NCI-H1105 (cell line): ENCODE data around the gene COL16A1.
"Not testable (repeated sequence)": the region's sequence is repeated elsewhere in the genome, so short reads cannot be mapped to it uniquely, and the experiment has no call there.

ENCODE experiments used
- DNase-seq: peaks from one replicate; lab custom pipeline; 2025; lab: John Stamatoyannopoulos, UW

The COL16A1 gene

DNA sequence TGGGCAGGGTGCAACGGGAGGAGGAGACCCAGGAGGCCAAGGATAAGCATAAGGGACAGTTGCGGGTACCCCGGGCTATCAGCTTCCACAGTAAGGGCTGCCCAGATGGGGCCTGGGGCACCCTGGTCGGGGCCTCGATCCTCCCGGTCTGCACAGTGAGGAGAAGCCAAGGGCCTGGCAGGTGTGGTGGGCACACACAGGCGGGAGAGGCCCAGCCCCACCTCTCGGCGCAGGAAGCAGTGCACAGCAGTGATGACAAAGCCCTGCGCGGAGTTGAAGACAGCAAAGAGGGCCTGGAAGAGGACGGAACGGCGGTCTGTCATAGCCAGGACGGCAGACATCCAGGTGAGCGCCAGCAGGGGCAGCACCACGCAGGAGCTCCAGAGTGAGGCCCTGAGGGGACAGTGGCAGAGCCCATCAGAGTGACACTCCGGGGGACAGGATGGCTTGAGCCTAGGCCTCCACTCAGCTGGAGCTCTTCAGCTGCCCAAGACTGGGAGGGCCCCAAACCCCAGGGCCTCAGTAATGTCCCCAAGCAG is 29.0 kb upstream of the COL16A1 start:
- DNase-seq, result no peak

GRCh38 chr1:31732343-31732742 is 28.5 kb upstream of the COL16A1 start:
- no peak for DNase-seq

DNA sequence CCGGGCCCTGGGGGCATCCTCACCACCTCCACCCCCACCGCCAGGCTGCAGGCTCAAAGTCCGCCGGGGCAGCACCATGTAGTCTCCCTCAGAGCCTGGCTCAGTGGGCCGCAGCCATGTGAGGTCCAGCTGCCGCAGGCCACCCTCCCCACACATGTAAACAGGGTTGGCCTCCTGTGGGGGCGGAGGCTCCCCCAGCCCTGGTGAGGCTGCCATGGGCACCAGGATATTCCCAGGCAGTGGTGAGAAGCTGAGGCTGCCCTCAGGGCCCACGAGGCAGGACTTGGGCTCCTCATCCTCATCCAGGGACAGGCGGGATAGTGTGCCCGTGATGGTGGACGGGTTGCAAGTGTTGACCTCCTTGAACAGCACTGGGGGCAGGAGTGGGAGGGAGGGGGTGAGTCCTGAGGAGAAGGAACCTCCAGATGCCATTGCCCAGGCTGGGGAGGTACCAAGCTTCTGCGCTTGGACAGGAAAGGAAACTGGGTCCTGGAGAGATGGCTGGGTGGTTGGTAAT is 27.3 kb upstream of the COL16A1 start:
- DNase-seq, result no peak

GRCh38 chr1:31730336-31731048 is 26.7 kb upstream of the COL16A1 start:
- no peak for DNase-seq

- DNase-seq, result no peak
Observed at GRCh38 chr1:31727849-31728248, 24.0 kb upstream of the COL16A1 start.

DNA sequence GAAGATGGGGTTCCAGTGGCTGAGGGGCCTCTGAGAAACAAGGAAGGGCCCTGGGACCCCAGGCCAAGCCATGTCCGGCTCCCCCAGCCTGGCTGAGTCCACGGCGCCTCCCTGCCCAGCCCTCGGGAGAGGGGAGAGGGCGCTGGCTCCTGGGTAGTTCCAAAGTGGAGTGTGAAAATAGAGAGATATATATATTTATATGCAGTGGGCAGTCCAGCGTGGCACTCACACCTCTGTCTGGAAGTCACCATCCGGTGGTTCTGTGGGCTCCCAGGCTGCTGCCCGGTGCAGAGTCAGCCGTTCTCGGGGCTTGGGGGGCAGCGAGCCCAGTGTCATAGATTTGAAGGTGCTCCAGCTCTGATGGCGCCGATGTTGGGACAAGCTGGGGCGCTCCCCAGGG is 23.4 kb upstream of the COL16A1 start:
- DNase-seq, result no peak

DNA sequence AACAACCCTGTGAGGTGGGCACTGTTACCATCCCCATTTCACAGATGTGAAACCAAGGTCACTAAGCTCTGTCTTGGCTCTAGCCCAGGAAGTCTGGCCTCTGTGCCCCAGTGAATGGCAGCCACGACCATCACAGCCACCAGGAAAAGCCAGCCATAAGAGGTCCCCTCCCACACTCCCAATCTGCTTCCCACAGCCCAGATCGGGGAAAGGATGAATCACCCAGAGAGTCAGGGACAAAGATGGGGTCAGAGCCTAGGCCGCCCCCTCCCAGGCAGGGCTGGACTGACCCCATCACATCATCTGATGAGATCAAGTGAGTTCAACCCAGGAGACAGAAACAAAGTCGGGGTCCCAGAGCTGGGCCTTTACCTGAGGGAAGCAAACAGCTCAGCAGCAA is 22.9 kb upstream of the COL16A1 start:
- no peak for DNase-seq

GRCh38 chr1:31725777-31726535 is 22.1 kb upstream of the COL16A1 start:
- DNase-seq, result peak; percentile 14

- DNase-seq, result no peak
Observed at GRCh38 chr1:31725134-31725533, 21.3 kb upstream of the COL16A1 start.

DNA sequence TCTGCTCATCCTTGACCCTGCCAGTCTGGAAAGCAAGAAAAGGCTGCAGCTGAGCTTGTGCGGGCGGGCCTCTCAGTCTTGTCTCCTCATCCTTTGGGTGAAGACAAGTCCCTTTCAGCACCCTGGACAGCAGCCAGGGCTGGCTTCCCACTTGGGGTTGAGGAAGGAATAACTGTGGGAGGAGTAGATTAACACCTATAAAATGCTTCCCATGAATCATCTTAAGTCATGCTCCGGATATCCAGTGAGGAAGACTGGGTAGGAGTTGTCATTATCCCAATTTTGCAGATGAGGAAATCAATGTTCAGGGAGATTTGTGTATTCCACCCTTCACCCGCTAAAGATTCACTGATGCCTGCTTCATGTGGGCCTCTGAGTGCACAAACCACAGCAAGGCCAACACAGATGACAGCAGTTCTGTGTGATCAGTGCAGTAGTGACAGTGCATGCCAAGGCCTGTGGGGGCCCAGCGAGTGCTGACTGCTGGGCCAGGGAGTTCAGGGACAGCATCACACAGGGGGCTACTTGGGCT is 20.1 kb upstream of the COL16A1 start:
- no peak for DNase-seq

DNA sequence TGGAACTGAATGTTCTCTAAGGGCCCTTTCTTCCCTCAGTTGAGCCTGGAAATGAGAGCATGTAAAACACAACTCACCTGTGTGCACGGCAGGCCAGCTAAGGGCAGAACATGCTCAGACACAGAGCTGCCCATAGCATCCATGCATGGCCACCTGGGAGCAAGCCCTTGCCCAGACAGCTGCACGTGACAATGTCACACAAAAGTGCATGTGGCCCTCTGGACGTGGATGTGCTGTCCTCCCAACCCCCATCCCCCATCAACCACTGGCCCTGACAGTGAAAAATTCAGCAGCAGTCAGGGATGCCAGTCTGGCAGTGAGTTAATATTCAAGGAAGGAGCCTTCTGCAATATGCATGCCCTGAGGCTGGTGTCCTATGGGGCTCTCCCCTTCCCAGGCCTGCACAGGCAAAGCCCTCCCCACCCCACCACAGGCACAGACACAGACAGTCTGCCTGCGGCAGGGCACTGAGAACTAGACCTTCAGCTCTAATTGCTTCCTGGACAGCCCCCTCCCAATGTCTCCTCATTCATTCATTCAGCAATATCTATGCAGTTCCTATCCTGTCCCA is 14.6 kb upstream of the COL16A1 start:
- DNase-seq, result no peak

DNA sequence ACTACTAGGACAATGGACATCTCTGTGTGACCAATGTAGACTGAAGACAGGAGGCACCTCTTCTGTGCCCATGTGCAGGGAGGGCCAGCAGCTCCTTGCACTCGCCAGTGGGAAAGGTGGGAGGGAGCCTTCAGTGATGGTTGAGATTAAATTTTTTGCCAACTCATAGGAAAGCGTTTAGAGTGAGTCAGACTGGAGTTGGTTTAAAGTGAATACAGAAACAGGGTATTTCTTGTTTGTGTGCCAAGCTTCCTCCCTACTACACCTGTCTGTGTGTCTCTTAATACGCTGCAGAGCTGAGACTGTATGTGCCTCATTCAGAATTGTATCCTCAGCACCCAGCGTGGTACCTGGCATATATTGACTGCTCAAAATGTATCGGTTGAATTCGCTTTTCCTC is 13.5 kb upstream of the COL16A1 start:
- no peak for DNase-seq

DNA sequence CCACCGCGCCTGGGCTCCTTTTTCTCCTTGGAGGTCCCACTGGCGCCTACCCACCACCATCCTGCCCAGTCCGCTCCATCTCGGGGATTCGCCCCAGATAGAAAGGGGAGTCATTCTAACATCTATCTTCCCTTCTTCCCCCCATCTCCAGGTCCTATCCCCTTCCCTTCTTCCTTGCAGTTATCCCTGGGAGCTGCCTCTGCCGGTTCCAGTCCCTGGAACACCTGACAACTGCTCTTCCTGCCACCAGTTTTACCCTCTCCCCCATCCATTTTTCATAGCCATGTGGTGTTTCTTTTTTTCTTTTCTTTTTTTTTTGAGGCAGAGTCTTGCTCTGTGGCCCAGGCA is 12.0 kb upstream of the COL16A1 start:
- no peak for DNase-seq

- DNase-seq, result peak; percentile 91
Observed at GRCh38 chr1:31715087-31715872, 11.5 kb upstream of the COL16A1 start.

- DNase-seq, result peak; percentile 16
Observed at GRCh38 chr1:31714442-31715086, 10.7 kb upstream of the COL16A1 start.

GRCh38 chr1:31712630-31713029 is 8.8 kb upstream of the COL16A1 start:
- DNase-seq, result no peak

- no peak for DNase-seq
Observed at GRCh38 chr1:31712068-31712467, 8.3 kb upstream of the COL16A1 start.

DNA sequence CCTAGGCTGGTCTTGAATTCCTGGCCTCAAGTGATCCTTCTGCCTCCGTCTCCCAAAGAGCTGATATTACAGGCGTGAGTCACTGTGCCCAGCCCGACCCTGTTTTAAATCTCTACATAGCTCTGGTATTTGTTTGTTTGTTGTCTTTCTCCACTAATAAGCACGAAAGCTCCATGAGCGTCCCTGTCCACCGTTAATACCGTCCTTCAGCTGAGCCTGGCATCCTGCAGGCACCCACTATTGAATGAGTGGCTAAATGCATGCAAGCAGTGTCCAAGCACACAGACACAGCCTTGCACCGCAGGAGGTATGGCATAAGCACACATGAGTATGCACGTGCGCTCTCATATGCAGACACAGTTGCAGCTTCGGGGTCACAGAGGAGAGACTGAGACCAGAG is 4.5 kb upstream of the COL16A1 start:
- DNase-seq, result no peak

DNA sequence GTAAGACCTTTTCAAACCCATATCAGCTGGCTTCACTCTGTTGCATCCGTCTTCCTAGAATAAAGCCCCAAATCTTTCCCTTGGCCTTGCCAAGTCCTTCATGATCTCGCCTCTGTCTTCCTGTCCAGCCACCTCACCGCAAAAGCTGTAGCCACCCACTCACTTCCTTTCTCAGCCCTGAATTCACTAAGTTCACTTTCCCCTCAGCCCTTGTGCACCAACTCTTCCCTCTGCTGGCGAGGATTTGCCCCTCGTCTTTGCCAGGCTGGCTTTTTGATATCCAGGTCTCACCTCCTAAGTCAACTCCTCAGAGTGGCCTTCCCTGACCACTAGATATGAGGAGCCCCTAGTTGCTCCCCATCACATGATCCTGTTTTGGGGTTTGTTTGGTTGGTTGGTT is 3.9 kb upstream of the COL16A1 start:
- no peak for DNase-seq

GRCh38 chr1:31707059-31707600 is 3.3 kb upstream of the COL16A1 start:
- DNase-seq, result not testable (repeated sequence)
